Spinal cord (tissue), 10 donors: ENCODE data around the gene TSPAN18. TPM values are rescaled to one million over a fixed set of nuclear protein-coding genes. Genes with fewer than 3 reads are reported as not detected.

ENCODE experiments used
- DNase-seq, 6 donors: peaks; one replicate each; pipeline versions ENCODE4 v3.0.0 to v3.0.0-alpha.2; 2013 to 2015; ENCODE audit warnings: low spot score in 6 of 6, low read depth in 4 of 6
- H3K27ac ChIP-seq: one replicate; pipeline ENCODE4 v1.5.1; 2013; ENCODE audit warnings: low read depth, low read length, control low read depth
- H3K27me3 ChIP-seq: one replicate; pipeline ENCODE4 v1.6.1; 2013; ENCODE audit warnings: low read length; ENCODE audit not compliant: control insufficient read depth, insufficient read depth
- H3K36me3 ChIP-seq: one replicate; pipeline ENCODE4 v1.6.1; 2013; ENCODE audit warnings: low read length; ENCODE audit not compliant: control insufficient read depth, insufficient read depth
- H3K4me1 ChIP-seq: one replicate; pipeline ENCODE4 v1.6.1; 2013; ENCODE audit warnings: low read length; ENCODE audit not compliant: control insufficient read depth, insufficient read depth
- H3K4me3 ChIP-seq: one replicate; pipeline ENCODE4 v1.5.1; 2013; ENCODE audit warnings: low read depth, low read length, control low read depth
- H3K9me3 ChIP-seq: one replicate; pipeline ENCODE4 v1.6.1; 2013; ENCODE audit warnings: low read length; ENCODE audit not compliant: control insufficient read depth, insufficient read depth
- WGBS: methylation state at CpG from one replicate; pipeline ENCODE4 v1.1.5; 2013; ENCODE audit warnings: missing lambda C conversion rate; ENCODE audit not compliant: insufficient coverage; 5-methylcytosine and 5-hydroxymethylcytosine counted together
- polyA plus RNA-seq, 2 donors: library from polyadenylated mRNA; unstranded; fragments of 120-200 nt; gene quantifications; one replicate each; pipeline ENCODE4 v1.2.1, GENCODE V29; 2013; ENCODE audit not compliant: insufficient read length in 2 of 2
- total RNA-seq, 2 donors: library from RNA; depleted of rRNA in 1 of 2; stranded (reverse); fragments of 120-200 nt in 1 of 2; fragments of >200 nt in 1 of 2; gene quantifications; one replicate each; pipeline versions ENCODE4 v1.2.3 to v1.2.4, GENCODE V29; 2013 to 2014
- donor health status: healthy.

The TSPAN18 gene
- total and polyA plus RNA-seq, 4 donors: 23.3 to 87.2 (median 60.9) TPM

GRCh38 chr11:44725757-44726282 is 942 bp upstream of the TSPAN18 start:
- WGBS: 65% methylated on average over 8 of the region's 10 CpGs
- no peak overlapping the region for H3K4me3 ChIP-seq
- no peaks in the 10 kb centered on the region for H3K27me3 ChIP-seq
- peak overlapping the region; percentile 57 for H3K27ac ChIP-seq
- H3K4me1 ChIP-seq: peaks cover 39% of the 10 kb centered on the region
- H3K36me3 ChIP-seq: no peaks in the 10 kb centered on the region
- H3K9me3 ChIP-seq: no peaks in the 10 kb centered on the region
- DNase-seq: no peak

DNA sequence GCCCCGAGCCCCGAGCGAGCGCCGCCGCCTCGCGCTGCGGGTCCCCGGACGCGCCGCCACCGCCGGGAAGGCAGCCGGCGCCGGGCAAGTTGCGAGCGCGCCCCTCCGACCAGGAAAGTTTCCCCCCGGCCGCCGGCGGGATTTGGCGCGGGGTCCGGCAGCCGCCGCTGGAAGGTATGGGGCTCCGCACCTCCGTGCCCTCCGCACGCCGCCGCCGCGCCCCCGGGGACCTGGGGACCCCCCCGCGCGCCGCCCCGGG is 281 bp downstream of the TSPAN18 start:
- Histone ChIP-seq H3K9me3 (no peaks in the 10 kb centered on the region), H3K4me3 (peak overlapping the region; percentile 81), H3K4me1 (peaks cover 46% of the 10 kb centered on the region), H3K27me3 (no peaks in the 10 kb centered on the region), H3K36me3 (no peaks in the 10 kb centered on the region), H3K27ac (no peak overlapping the region)
- 0% methylated on average over 41 of the region's 45 CpGs for WGBS
- peak in 1 of 6 donors; percentile 27 for DNase-seq

GRCh38 chr11:44727373-44728287 is 868 bp downstream of the TSPAN18 start:
- WGBS: 0% methylated on average over 63 of the region's 70 CpGs
- Histone ChIP-seq H3K4me1 (peaks cover 47% of the 10 kb centered on the region), H3K27me3 (no peaks in the 10 kb centered on the region), H3K4me3 (peak overlapping the region; percentile 81), H3K9me3 (no peaks in the 10 kb centered on the region), H3K27ac (peak overlapping the region; percentile 77), H3K36me3 (no peaks in the 10 kb centered on the region)
- peak in 5 of 6 donors; percentile 65 to 94 (median 81) for DNase-seq

DNA sequence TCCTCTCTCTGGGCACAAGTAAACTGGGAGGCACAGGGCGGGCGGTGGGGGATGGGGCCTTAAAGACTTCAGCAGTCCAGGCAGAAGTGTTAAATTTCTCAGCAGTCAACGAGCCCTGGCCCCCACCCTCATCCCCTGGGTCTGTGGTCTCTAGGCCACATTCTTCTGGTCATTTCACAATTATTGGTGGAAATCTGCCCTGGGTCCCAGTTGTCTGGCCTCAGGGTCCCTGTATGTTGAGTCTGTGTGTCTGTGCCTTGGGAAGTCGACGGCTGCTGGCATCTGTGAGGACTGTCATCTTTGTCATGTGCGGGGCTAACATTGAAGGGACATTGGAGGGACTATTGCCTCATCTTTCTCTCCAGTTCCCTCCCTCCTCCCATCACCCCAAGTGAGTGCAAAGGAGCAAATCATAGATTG is 1.7 kb downstream of the TSPAN18 start:
- WGBS: 0% methylated on average over 2 of the region's 6 CpGs
- peak overlapping the region; percentile 77 for H3K27ac ChIP-seq
- H3K4me1 ChIP-seq: peaks cover 48% of the 10 kb centered on the region
- peak in 1 of 6 donors; percentile 43 for DNase-seq
- H3K27me3 ChIP-seq: no peaks in the 10 kb centered on the region
- peak overlapping the region; percentile 81 for H3K4me3 ChIP-seq
- H3K36me3 ChIP-seq: no peaks in the 10 kb centered on the region
- H3K9me3 ChIP-seq: no peaks in the 10 kb centered on the region

GRCh38 chr11:44729063-44729462 is 2.3 kb downstream of the TSPAN18 start:
- H3K4me3 ChIP-seq: peak overlapping the region; percentile 81
- H3K36me3 ChIP-seq: no peaks in the 10 kb centered on the region

DNA sequence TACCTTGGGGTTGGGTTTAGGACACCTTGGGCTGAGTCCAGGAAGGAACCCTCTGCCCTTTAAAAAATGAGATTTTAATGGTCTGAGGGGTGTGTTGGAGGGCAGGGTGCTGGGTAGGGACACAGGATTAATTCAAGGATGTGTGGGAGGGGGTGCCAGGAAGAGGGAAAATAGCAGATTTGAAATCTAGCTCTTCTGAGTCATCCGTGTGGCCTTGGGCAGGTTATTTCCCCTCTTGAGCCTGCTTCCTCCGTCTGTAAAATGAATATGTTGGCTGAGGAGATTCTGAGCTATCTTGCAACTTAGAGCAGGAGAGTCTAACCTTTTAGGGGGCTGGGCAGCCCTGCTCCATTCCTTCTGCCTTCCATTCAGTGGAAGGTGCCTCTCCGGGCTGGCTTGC is 3.0 kb downstream of the TSPAN18 start:
- Histone ChIP-seq H3K9me3 (no peaks in the 10 kb centered on the region), H3K4me3 (no peak overlapping the region), H3K36me3 (no peaks in the 10 kb centered on the region), H3K27ac (peak overlapping the region; percentile 77), H3K4me1 (peaks cover 57% of the 10 kb centered on the region), H3K27me3 (no peaks in the 10 kb centered on the region)
- DNase-seq: no peak
- WGBS: 42% methylated on average over 3 of the region's 3 CpGs

More at GRCh38 chr11:44729063-44729462, 2.3 kb downstream of the TSPAN18 start:
- DNase-seq: peak in 1 of 6 donors; percentile 61
- Histone ChIP-seq H3K27me3 (no peaks in the 10 kb centered on the region), H3K9me3 (no peaks in the 10 kb centered on the region), H3K27ac (peak overlapping the region; percentile 77), H3K4me1 (peaks cover 53% of the 10 kb centered on the region)
- no CpG with 5 or more reads among the region's 2 CpGs for WGBS

DNA sequence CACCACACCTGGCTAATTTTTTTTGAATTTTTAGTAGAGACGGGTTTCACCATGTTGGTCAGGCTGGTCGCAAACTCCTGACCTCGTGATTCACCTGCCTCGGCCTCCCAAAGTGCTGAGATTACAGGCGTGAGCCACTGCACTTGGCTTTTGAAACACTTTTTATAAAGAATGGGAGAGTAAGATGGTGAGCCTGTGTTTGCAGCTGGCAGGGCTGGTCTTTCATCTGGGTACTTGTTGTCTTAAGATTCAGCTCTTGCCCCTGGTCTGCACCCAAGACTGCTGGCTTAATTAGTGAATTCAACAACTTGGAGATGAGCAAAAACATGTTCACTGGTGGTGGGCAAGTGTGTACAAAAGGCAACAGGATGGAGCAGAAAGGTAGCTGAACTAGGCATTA is 4.0 kb downstream of the TSPAN18 start:
- Histone ChIP-seq H3K36me3 (no peaks in the 10 kb centered on the region), H3K27ac (no peak overlapping the region), H3K4me1 (peaks cover 62% of the 10 kb centered on the region), H3K27me3 (no peaks in the 10 kb centered on the region), H3K9me3 (no peaks in the 10 kb centered on the region), H3K4me3 (no peak overlapping the region)
- 74% methylated on average over 5 of the region's 5 CpGs for WGBS
- DNase-seq: no peak

GRCh38 chr11:44731685-44732430 is 5.1 kb downstream of the TSPAN18 start:
- Histone ChIP-seq H3K36me3 (no peaks in the 10 kb centered on the region), H3K9me3 (no peaks in the 10 kb centered on the region), H3K4me1 (peaks cover 54% of the 10 kb centered on the region), H3K27me3 (no peaks in the 10 kb centered on the region), H3K27ac (peak overlapping the region; percentile 35), H3K4me3 (no peak overlapping the region)
- DNase-seq: peak in 2 of 6 donors; percentile 53 to 67
- WGBS: 50% methylated on average over 6 of the region's 12 CpGs

DNA sequence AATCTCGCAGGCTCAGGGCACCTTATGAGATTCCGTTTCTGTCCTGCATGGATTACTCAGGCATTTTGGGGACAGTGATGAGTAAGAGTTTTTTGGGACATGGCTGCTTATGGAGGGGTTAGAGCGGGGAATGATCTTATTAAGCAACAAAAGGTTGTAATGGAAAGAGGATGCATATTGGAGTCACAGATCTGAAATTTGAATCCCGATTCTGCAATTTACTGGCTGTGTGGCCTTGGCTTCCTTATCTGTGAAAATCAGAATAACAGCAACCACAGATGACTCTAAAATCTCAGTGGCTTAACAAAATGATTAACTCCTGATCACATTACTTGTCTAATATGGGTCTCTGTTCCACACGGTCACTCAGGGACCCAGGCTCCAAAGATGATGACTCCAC is 5.8 kb downstream of the TSPAN18 start:
- no peak overlapping the region for H3K4me3 ChIP-seq
- H3K36me3 ChIP-seq: no peaks in the 10 kb centered on the region
- H3K27me3 ChIP-seq: no peaks in the 10 kb centered on the region
- H3K4me1 ChIP-seq: peaks cover 50% of the 10 kb centered on the region
- no peak for DNase-seq
- WGBS: no CpG with 5 or more reads among the region's 5 CpGs
- peak overlapping the region; percentile 35 for H3K27ac ChIP-seq
- no peaks in the 10 kb centered on the region for H3K9me3 ChIP-seq
